Neural progenitor cell (in vitro differentiated cells): ENCODE data around the gene OR2M2. TPM values are rescaled to one million over a fixed set of nuclear protein-coding genes. Genes with fewer than 3 reads are reported as not detected.

Experiments
- DNase-seq: peaks from one replicate; pipeline ENCODE4 v3.0.0-alpha.2; 2016; ENCODE audit warnings: low spot score
- H2AFZ ChIP-seq: fragments of 200-600 bp; sonication (generic); replicated peaks from 2 replicates; pipeline ENCODE4 v1.6.1; 2016; ENCODE audit warnings: antibody characterized with exemption
- H3F3A ChIP-seq: fragments of 200-600 bp; sonication (generic); 2 replicates; pipeline ENCODE4 v1.6.1; 2016; ENCODE audit warnings: antibody characterized with exemption, low read depth
- H3K27ac ChIP-seq: fragments of 200-600 bp; sonication (generic); 2 replicates; pipeline ENCODE4 v1.5.1; 2016; ENCODE audit warnings: mild to moderate bottlenecking
- H3K27me3 ChIP-seq: fragments of 200-600 bp; sonication (generic); 2 replicates; pipeline ENCODE4 v1.6.1; 2016; ENCODE audit warnings: mild to moderate bottlenecking, moderate library complexity
- H3K36me3 ChIP-seq: fragments of 200-600 bp; sonication (generic); 2 replicates; pipeline ENCODE4 v1.5.1; 2016
- H3K4me1 ChIP-seq: fragments of 200-600 bp; sonication (generic); 2 replicates; pipeline ENCODE4 v1.6.1; 2016; ENCODE audit warnings: mixed run types
- H3K4me2 ChIP-seq: fragments of 200-600 bp; sonication (generic); 2 replicates; pipeline ENCODE4 v1.6.1; 2016
- H3K4me3 ChIP-seq: fragments of 200-600 bp; sonication (generic); 2 replicates; pipeline ENCODE4 v1.5.1; 2016
- H3K79me2 ChIP-seq: fragments of 200-600 bp; sonication (generic); 2 replicates; pipeline ENCODE4 v1.6.1; 2016; ENCODE audit warnings: low read depth
- H3K9ac ChIP-seq: fragments of 200-600 bp; sonication (generic); 2 replicates; pipeline ENCODE4 v1.6.1; 2016
- H3K9me3 ChIP-seq: fragments of 200-600 bp; sonication (generic); 2 replicates; pipeline ENCODE4 v1.5.1; 2016; ENCODE audit warnings: low read depth
- H4K20me1 ChIP-seq: fragments of 200-600 bp; sonication (generic); 2 replicates; pipeline ENCODE4 v1.6.1; 2016; ENCODE audit warnings: low read depth
- H3K27ac Mint-ChIP-seq: 3 replicates; pipeline ENCODE4 v1.8.0; 2021; ENCODE audit warnings: mixed read lengths
- H3K27me3 Mint-ChIP-seq: 2 replicates; pipeline ENCODE4 v1.8.0; 2022; ENCODE audit warnings: low read depth, mild to moderate bottlenecking, inconsistent platforms, moderate library complexity, mixed read lengths; ENCODE audit not compliant: insufficient read depth
- H3K36me3 Mint-ChIP-seq: 3 replicates; pipeline ENCODE4 v1.8.0; 2021; ENCODE audit warnings: mixed read lengths
- H3K4me1 Mint-ChIP-seq: 3 replicates; pipeline ENCODE4 v1.8.0; 2021; ENCODE audit warnings: mixed read lengths
- H3K4me3 Mint-ChIP-seq: 3 replicates; pipeline ENCODE4 v1.8.0; 2021; ENCODE audit warnings: mild to moderate bottlenecking, moderate library complexity, mixed read lengths
- H3K9me3 Mint-ChIP-seq: 3 replicates; pipeline ENCODE4 v1.8.0; 2020; ENCODE audit warnings: mixed read lengths
- CTCF ChIP-seq: fragments of 200-600 bp; sonication (generic); IDR thresholded peaks from 2 replicates; pipeline ENCODE4 v1.5.1; 2017; ENCODE audit warnings: antibody characterized with exemption, mild to moderate bottlenecking
- EZH2 ChIP-seq: fragments of 200-600 bp; sonication (generic); IDR thresholded peaks from 2 replicates; pipeline ENCODE4 v1.6.1; 2017; ENCODE audit warnings: antibody characterized with exemption, mild to moderate bottlenecking, moderate library complexity
- EZH2phosphoT487 ChIP-seq: fragments of 200-600 bp; sonication (generic); IDR thresholded peaks from 2 replicates; pipeline ENCODE4 v1.6.1; 2017; ENCODE audit warnings: antibody characterized with exemption
- total RNA-seq: library from RNA; depleted of rRNA; stranded (reverse); fragments of >200 nt; gene quantifications from 2 replicates; pipeline ENCODE4 v1.2.3, GENCODE V29; 2015; ENCODE audit warnings: low replicate concordance

Gene OR2M2
- total RNA-seq, 1 donor from 2014 or later: not detected

- peaks cover 2% of the 10 kb centered on the region for H3K27me3 Mint-ChIP-seq
- H3K9me3 ChIP-seq: peaks cover 39% of the 10 kb centered on the region
- peaks cover 41% of the 10 kb centered on the region for H3K9me3 Mint-ChIP-seq
- H3K4me3 ChIP-seq: no peak overlapping the region
- no peaks in the 10 kb centered on the region for H3K4me1 Mint-ChIP-seq
- H3K36me3 ChIP-seq: no peaks in the 10 kb centered on the region
- H3K4me2 ChIP-seq: no peak overlapping the region
- no peak overlapping the region for H2AFZ ChIP-seq
- H3K4me1 ChIP-seq: no peaks in the 10 kb centered on the region
- H3K4me3 Mint-ChIP-seq: no peak overlapping the region
- H3K79me2 ChIP-seq: no peaks in the 10 kb centered on the region
- H3K36me3 Mint-ChIP-seq: no peaks in the 10 kb centered on the region
- H3K27ac Mint-ChIP-seq: no peak overlapping the region
- H3F3A ChIP-seq: no peaks in the 10 kb centered on the region
- no peak for TF ChIP-seq EZH2phosphoT487
- no peaks in the 10 kb centered on the region for H4K20me1 ChIP-seq
- DNase-seq: no peak
- H3K27ac ChIP-seq: no peak overlapping the region
- H3K9ac ChIP-seq: no peak overlapping the region
- H3K27me3 ChIP-seq: no peaks in the 10 kb centered on the region
These were observed 22.4 kb upstream of the OR2M2 start for GRCh38 chr1:248152056-248152827.

GRCh38 chr1:248155927-248156326 lies 18.7 kb upstream of the OR2M2 start:
- no peak for DNase-seq
- Mint-ChIP-seq H3K4me3 (no peak overlapping the region), H3K9me3 (peaks cover 22% of the 10 kb centered on the region), H3K27ac (no peak overlapping the region), H3K27me3 (peaks cover 2% of the 10 kb centered on the region), H3K36me3 (no peaks in the 10 kb centered on the region), H3K4me1 (no peaks in the 10 kb centered on the region)
- no peak overlapping the region for H3K27ac ChIP-seq
- H3K4me2 ChIP-seq: no peak overlapping the region
- no peaks in the 10 kb centered on the region for H4K20me1 ChIP-seq
- no peak overlapping the region for H3K9ac ChIP-seq
- no peak overlapping the region for H3K4me3 ChIP-seq
- no peaks in the 10 kb centered on the region for H3F3A ChIP-seq
- peaks cover 28% of the 10 kb centered on the region for H3K9me3 ChIP-seq
- no peak overlapping the region for H2AFZ ChIP-seq
- no peaks in the 10 kb centered on the region for H3K27me3 ChIP-seq
- no peaks in the 10 kb centered on the region for H3K4me1 ChIP-seq
- H3K36me3 ChIP-seq: no peaks in the 10 kb centered on the region
- TF ChIP-seq EZH2 (no peak), EZH2phosphoT487 (no peak), CTCF (no peak)
- H3K79me2 ChIP-seq: no peaks in the 10 kb centered on the region

GRCh38 chr1:248158758-248159157 lies 15.9 kb upstream of the OR2M2 start:
- H3K27ac Mint-ChIP-seq: no peak overlapping the region
- no peaks in the 10 kb centered on the region for H3K27me3 Mint-ChIP-seq
- no peaks in the 10 kb centered on the region for H4K20me1 ChIP-seq
- H3K9ac ChIP-seq: no peak overlapping the region
- H3F3A ChIP-seq: no peaks in the 10 kb centered on the region
- no peak overlapping the region for H3K4me2 ChIP-seq
- H3K4me3 ChIP-seq: no peak overlapping the region
- no peak overlapping the region for H3K4me3 Mint-ChIP-seq
- no peak for DNase-seq
- H3K36me3 ChIP-seq: no peaks in the 10 kb centered on the region
- H3K36me3 Mint-ChIP-seq: no peaks in the 10 kb centered on the region
- no peaks in the 10 kb centered on the region for H3K27me3 ChIP-seq
- peaks cover 25% of the 10 kb centered on the region for H3K9me3 ChIP-seq
- no peaks in the 10 kb centered on the region for H3K4me1 Mint-ChIP-seq
- no peaks in the 10 kb centered on the region for H3K4me1 ChIP-seq
- peaks cover 19% of the 10 kb centered on the region for H3K9me3 Mint-ChIP-seq
- H3K79me2 ChIP-seq: no peaks in the 10 kb centered on the region
- TF ChIP-seq EZH2 (no peak), EZH2phosphoT487 (no peak), CTCF (no peak)
- H3K27ac ChIP-seq: no peak overlapping the region
- no peak overlapping the region for H2AFZ ChIP-seq

- no peaks in the 10 kb centered on the region for H3K27me3 ChIP-seq
- no peaks in the 10 kb centered on the region for H3K4me1 ChIP-seq
- Mint-ChIP-seq H3K4me3 (no peak overlapping the region), H3K9me3 (peaks cover 26% of the 10 kb centered on the region), H3K27me3 (no peaks in the 10 kb centered on the region), H3K27ac (no peak overlapping the region), H3K36me3 (no peaks in the 10 kb centered on the region), H3K4me1 (no peaks in the 10 kb centered on the region)
- no peaks in the 10 kb centered on the region for H3K36me3 ChIP-seq
- no peak overlapping the region for H3K27ac ChIP-seq
- no peak overlapping the region for H2AFZ ChIP-seq
- no peak for DNase-seq
- no peaks in the 10 kb centered on the region for H4K20me1 ChIP-seq
- no peaks in the 10 kb centered on the region for H3F3A ChIP-seq
- no peak overlapping the region for H3K4me2 ChIP-seq
- peaks cover 24% of the 10 kb centered on the region for H3K9me3 ChIP-seq
- no peak overlapping the region for H3K4me3 ChIP-seq
- H3K79me2 ChIP-seq: no peaks in the 10 kb centered on the region
- no peak for TF ChIP-seq EZH2
- TF ChIP-seq CTCF: no peak
- no peak for TF ChIP-seq EZH2phosphoT487
- H3K9ac ChIP-seq: no peak overlapping the region
These were observed 10.6 kb upstream of the OR2M2 start for GRCh38 chr1:248164031-248164430.
